ENCODE results near the gene PRIMA1. TPM values are rescaled to one million over a fixed set of nuclear protein-coding genes. Genes with fewer than 3 reads are reported as not detected.

PRIMA1 gene
- total and polyA plus RNA-seq, 8 donors: 1.2 to 9.9 (median 4.9) TPM

DNA sequence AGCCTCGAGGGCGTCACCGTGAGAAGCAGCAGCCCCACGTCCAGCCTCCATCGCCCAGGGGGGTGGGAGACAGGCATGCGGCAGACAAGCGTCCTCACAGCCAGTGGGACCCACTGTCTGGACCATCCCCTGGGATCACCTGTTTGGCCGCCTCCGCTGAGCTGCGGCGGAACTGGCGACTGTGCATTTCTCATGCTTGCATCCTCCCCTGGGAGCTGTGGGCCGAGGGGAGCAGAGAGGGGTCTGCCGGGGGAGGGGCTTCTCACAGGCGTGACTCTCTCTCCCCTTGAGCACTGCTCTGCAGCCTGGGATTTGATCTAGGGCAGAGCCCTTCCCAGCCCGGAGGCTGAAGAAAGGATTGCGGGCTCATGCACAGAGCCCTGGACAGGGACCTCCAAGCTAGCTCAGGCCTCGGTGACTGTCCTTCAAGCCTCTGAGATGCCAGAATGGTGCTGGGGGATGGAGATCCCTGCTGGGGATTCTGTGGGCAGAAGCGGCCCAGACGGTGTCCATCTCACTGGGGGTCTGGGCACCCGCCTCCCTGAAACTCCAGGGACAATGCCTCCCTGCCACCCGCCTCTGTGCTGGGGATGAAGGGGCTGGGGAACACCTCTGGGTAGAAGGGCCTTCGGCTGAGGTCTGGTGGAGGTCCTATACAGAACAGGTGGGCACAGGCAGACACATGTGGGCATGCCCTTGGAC, 61.1 kb downstream of the PRIMA1 start:
- Histone ChIP-seq H3K4me1 (peaks cover 0 to 6% (median 0%) of the 10 kb centered on the region in 4 donors), H3K36me3 (peaks cover 0 to 45% (median 4%) of the 10 kb centered on the region in 4 donors), H3K4me3 (no peak overlapping the region), H3K27ac (no peak overlapping the region), H3K9me3 (no peaks in the 10 kb centered on the region), H3K27me3 (no peaks in the 10 kb centered on the region)
- no peak for DNase-seq
- WGBS, 5 donors: 84 to 90% (median 87%) methylated on average over 18 to 23 of the region's 23 CpGs
- intact Hi-C loops (cut with DNase I; ENCODE audit: low total_unique reads): no loop called here
- TF ChIP-seq POLR2A (IDR thresholded peaks at IDR 0.05) (no peak), EP300 (IDR thresholded peaks at IDR 0.05) (no peak), POLR2AphosphoS5 (IDR thresholded peaks at IDR 0.05) (no peak), CTCF (IDR thresholded peaks at IDR 0.05) (no peak)

- no peak overlapping the region for H3K27ac ChIP-seq
- TF ChIP-seq EP300 (IDR thresholded peaks at IDR 0.05) (no peak), CTCF (IDR thresholded peaks at IDR 0.05) (no peak), POLR2AphosphoS5 (IDR thresholded peaks at IDR 0.05) (no peak), POLR2A (IDR thresholded peaks at IDR 0.05) (no peak)
- peaks cover 0 to 6% (median 0%) of the 10 kb centered on the region in 4 donors for H3K4me1 ChIP-seq
- 86 to 96% (median 92%) methylated on average over 7 to 9 of the region's 9 CpGs for WGBS, 5 donors
- no peaks in the 10 kb centered on the region for H3K9me3 ChIP-seq
- peaks cover 0 to 49% (median 9%) of the 10 kb centered on the region in 4 donors for H3K36me3 ChIP-seq
- H3K4me3 ChIP-seq: no peak overlapping the region
- intact Hi-C loops (cut with DNase I; ENCODE audit: low total_unique reads): no loop called here
- no peaks in the 10 kb centered on the region for H3K27me3 ChIP-seq
- no peak for DNase-seq
Observed at GRCh38 chr14:93725993-93726392, 62.3 kb downstream of the PRIMA1 start.

- no peak for TF ChIP-seq EP300 (IDR thresholded peaks at IDR 0.05)
- TF ChIP-seq CTCF (IDR thresholded peaks at IDR 0.05): no peak
- no peak for TF ChIP-seq POLR2AphosphoS5 (IDR thresholded peaks at IDR 0.05)
- WGBS, 5 donors: 78 to 89% (median 85%) methylated on average over 20 to 21 of the region's 21 CpGs
- Histone ChIP-seq H3K4me3 (no peak overlapping the region), H3K36me3 (peaks cover 0 to 56% (median 16%) of the 10 kb centered on the region in 4 donors), H3K27ac (no peak overlapping the region), H3K9me3 (no peaks in the 10 kb centered on the region), H3K27me3 (no peaks in the 10 kb centered on the region), H3K4me1 (peaks cover 0 to 6% (median 0%) of the 10 kb centered on the region in 4 donors)
- no peak for DNase-seq
- intact Hi-C loops (cut with DNase I; ENCODE audit: low total_unique reads): no loop called here
Observed at GRCh38 chr14:93725002-93725582, 63.2 kb downstream of the PRIMA1 start.

- intact Hi-C loops (cut with DNase I; ENCODE audit: low total_unique reads): no loop called here
- no peak for DNase-seq
- H3K4me1 ChIP-seq: peaks cover 0 to 6% (median 0%) of the 10 kb centered on the region in 4 donors
- no peaks in the 10 kb centered on the region for H3K27me3 ChIP-seq
- no peak overlapping the region for H3K4me3 ChIP-seq
- H3K36me3 ChIP-seq: peaks cover 0 to 40% (median 13%) of the 10 kb centered on the region in 4 donors
- H3K9me3 ChIP-seq: no peaks in the 10 kb centered on the region
- H3K27ac ChIP-seq: no peak overlapping the region
- TF ChIP-seq POLR2A (IDR thresholded peaks at IDR 0.05): no peak
- no peak for TF ChIP-seq EP300 (IDR thresholded peaks at IDR 0.05)
- TF ChIP-seq POLR2AphosphoS5 (IDR thresholded peaks at IDR 0.05): no peak
- no peak for TF ChIP-seq CTCF (IDR thresholded peaks at IDR 0.05)
- WGBS, 5 donors: 74 to 94% (median 89%) methylated on average over 4 of the region's 4 CpGs
Observed at GRCh38 chr14:93723001-93723400, 65.3 kb downstream of the PRIMA1 start.

All from stomach (tissue), 9 donors.